ENCODE measurements around the gene DISC1.
A peak's percentile ranks its signal among the peaks of the same experiment; 100 is the strongest.
"Not testable (repeated sequence)": the region's sequence is repeated elsewhere in the genome, so short reads cannot be mapped to it uniquely, and the experiment has no call there.

DISC1 gene

DNA sequence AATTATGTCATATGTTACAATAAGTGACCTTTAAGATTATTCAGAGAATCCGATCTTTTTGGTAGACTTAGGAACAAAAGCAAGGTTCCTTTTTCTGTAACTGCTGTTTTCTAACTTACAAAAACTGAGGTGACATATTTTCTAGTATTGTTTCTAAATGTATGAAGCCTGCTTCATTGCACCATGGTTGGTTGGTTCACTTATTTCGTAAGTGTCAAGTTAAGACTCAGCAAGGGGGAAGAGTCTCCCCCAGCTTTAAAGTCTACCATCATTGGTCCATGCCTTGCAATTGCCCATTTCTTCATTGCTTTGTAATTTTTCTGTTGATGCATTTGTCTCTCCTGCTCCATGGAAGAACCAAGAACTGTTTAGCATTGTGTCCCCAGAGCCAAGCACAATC lies 136.9 kb downstream of the DISC1 start:
- DNase-seq (ENCODE audit: low spot score) (no peak), FAIRE-seq (no peak)

DNA sequence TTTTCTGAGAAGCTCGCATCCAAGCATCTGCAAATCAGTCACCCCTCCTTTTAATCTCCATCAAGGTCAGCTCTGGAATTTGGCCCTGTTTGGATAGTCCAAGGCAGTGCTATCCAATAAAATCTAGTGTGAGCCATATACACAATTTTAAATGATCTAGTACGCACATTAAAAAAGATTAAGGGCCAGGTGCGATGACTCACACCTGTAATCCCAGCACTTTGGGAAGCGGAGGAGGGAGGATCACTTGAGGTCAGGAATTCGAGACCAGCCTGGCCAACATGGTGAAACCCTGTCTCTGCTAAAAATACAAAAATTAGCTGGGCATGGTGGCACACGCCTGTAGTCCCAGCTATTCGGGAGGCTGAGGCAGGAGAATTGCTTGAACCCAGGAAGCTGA lies 139.2 kb downstream of the DISC1 start:
- not testable (repeated sequence) for FAIRE-seq

DNA sequence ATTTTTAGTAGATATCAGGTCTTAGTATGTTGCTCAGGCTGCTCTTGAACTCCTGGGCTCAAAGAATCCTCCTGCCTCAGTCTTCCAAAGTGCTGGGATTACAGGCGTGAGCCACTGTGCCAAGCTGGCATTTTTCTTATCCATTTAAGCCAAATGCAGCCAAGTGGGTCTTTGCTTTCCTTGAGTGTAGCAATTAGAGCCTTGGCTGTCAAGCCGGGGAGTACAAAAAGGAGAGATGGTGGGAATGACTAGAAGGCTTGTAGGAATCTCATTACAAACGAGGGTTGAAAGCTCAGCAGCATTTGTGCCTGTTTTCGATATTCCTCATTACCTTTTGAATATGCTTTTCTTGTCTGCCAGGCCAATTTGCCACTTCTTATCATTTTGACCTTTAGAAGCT lies 140.9 kb downstream of the DISC1 start:
- no peak for FAIRE-seq

More for the DNA sequence above, 139.2 kb downstream of the DISC1 start:
- not testable (repeated sequence) for DNase-seq (ENCODE audit: low spot score)

DNA sequence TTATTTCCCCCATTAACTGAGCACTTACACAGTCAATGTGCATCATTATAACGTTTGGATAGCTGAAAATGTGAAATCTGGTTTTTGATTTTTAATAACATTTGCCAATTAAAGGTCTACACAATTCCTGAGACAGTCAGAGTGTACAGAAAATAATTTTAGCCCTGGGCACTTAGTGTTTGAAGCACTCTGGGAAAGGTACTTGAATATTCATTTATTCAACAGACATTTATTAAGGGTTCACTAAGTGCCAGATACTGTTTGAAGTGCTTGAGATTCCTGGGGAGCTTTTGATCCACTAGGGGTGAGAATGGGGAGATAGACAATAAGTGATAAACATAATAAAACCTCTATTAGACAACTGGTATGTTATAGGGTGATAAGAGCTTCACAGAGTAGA lies 141.8 kb downstream of the DISC1 start:
- FAIRE-seq (no peak), DNase-seq (ENCODE audit: low spot score) (no peak)

More for the DNA sequence above, 140.9 kb downstream of the DISC1 start:
- no peak for DNase-seq (ENCODE audit: low spot score)

DNA sequence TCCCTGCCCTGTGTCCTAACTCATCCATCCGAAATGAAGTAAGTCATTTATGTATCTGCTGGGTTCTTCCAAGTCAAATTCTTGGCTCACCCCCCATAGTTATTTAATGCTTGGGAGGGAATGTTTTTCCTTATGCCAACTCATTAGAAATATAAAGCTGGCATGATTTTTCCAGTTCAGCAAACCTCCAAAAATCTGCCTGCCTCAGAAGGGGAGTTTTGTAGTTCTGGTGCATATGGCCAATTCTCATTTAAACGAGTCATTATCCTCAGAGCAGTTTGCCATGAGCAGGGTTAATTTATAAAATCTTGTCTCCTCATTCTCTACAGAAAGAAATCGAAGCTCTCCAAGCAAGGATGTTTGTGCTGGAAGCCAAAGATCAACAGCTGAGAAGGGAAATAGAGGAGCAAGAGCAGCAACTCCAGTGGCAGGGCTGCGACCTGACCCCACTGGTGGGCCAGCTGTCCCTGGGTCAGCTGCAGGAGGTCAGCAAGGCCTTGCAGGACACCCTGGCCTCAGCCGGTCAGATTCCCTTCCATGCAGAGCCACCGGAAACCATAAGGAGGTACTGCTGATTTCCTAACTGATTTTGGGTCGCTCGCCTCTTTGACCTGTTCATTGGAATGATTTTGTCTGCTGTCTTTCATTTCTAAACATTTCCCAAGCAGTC lies 144.1 kb downstream of the DISC1 start:
- FAIRE-seq: no peak
- DNase-seq (ENCODE audit: low spot score): no peak

DNA sequence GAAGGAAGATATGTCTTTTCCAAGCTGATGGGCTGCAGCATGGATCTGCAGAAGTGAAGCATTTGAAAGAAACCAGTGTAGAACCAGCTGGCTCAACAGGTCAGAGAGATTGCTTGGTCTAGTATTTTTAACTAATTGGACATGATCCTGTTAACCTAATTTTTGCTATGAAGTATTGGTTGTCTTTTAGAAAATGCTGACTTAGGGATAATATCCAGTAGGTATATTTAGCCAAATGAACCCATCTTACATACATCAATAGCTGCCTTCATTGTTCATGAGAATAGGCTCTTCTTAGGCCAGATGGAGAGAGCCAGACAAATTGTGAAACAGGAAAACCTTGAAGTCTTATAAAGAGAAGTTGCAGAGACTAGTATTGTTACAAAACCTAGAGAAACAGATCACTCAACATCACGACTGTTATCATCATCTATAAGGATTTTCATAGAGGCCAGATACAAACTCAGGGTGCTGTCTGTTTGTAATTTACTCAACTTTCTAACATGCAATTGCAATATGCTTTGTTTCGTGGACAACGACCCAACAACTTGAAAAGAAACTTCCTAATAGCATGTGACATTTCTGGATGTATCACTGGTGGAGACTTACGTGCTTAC lies 148.2 kb downstream of the DISC1 start:
- DNase-seq (ENCODE audit: low spot score): no peak
- no peak for FAIRE-seq

DNA sequence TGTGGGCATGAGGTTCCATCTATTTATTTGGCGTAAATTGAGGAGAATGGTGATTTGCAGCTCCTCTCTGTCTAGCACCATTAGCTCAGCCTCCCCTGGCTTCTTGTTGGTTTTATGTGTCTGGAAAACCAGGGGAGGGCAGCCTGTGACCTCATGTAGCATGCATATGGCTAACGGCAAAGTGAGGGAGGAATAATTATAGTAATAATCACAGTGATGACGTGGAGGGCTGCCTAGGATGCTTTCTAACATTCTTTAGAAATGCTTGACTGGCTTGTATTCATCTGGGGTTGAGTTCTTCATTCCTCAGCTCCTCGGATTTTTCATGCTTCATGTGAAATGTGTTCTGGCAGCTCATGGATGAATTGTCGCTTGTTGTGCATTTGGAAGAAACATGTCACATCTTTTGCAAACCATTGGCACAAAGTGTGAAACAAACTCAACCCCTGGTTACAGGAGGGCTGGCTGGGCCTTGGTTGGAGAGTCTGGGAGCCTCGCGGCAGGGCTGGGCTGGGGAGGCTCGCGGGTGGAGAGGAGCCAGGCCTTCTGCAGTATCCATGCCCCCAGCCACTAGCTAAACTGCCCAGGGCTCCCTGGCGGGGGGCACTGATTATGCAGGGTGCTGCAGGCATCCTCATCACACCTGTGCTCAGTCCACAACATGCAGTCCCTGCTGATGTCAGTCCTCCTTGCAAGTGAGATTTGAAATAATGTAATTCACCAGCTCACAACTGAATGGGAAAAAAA lies 149.6 kb downstream of the DISC1 start:
- DNase-seq (ENCODE audit: low spot score) (no peak), FAIRE-seq (no peak)

DNA sequence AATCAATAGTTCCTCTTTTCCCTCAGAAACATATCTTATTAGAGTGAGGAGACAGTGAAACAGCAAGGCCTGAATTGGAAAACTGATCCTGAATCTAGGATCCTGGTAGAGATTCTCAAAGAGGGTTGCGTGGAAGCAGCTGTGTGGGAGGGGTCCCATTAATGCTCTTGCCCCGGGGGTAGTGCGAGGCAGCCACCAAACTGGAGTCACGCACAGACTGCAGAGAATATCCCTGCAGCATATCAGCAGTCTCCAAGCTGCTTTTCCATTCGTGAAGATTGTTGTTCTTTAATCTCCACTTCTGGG lies 150.1 kb downstream of the DISC1 start:
- no peak for FAIRE-seq

DNA sequence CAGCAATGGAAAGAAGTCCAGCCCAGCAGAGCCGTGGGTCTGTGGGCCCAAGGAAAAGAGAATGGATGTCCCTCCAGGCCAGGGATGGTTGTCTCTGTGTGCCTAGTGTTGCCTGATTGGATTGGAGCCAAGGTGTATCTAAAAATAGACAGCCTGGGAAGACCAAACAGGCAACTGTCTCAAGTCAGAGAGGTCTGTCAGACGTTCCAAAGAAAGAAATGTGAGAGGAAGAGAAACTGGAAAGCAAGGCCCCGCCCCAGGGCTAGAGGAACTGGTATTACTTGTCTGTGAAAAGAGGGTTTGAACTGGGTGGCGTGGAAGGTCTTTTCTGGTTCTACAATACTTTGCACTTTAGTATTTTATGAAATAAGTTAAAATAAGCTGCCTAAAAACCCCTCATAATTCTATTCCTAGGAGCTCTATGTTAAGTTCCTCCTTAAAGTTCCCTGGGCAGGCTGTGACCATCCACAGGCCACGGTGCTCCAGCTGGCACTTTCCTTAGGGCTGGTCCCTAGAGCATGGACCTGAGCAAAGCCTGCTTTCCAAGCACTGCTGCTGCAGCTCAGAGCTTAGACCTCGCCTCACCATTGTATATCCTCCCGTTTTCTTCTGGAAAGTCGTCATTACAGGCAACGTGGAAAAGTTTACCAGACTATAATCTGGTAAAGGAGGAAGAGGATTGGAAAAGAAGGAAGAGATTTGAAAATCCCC lies 151.6 kb downstream of the DISC1 start:
- no peak for FAIRE-seq
- peak; percentile 12 for DNase-seq (ENCODE audit: low spot score)

More for the DNA sequence above, 150.1 kb downstream of the DISC1 start:
- no peak for DNase-seq (ENCODE audit: low spot score)

DNA sequence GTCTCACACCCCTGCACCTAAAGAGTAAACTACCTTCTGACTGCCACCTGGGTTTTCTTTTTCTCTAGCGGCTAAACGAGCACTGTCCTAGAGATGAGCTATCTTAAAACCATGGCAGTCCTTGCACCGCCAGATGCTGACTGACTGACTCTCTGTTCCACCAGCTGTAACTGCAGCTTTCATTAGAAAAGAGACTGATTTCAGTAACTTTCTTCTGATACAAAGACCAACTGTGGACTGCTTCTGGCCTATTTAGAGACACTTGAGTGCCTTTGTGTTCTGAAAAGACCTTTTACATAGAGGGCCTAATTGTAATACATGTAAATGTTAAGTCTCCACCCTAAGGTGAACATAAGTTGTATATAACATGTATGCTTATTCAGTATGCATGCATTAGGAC lies 152.5 kb downstream of the DISC1 start:
- no peak for FAIRE-seq

DNA sequence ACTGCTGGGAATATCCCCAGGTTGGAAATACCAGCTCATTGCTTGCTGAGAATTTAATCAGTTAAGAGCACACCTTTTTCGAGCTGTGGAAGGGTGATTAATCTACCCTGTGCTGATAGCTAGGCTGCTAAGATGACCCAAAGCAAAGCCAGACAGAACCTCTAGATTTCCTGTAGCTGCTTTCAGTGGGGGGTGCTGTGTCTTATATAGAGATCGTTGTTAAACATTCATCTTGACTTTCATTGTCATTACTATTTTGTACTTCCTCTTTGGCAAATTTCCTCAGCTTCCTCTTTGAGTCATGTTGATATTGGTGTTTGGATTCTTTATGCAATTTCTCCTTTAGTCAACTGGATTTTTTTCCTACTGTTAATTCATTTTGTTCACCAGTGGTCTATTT lies 155.3 kb downstream of the DISC1 start:
- no peak for FAIRE-seq
- no peak for DNase-seq (ENCODE audit: low spot score)

More for the DNA sequence above, 152.5 kb downstream of the DISC1 start:
- no peak for DNase-seq (ENCODE audit: low spot score)

DNA sequence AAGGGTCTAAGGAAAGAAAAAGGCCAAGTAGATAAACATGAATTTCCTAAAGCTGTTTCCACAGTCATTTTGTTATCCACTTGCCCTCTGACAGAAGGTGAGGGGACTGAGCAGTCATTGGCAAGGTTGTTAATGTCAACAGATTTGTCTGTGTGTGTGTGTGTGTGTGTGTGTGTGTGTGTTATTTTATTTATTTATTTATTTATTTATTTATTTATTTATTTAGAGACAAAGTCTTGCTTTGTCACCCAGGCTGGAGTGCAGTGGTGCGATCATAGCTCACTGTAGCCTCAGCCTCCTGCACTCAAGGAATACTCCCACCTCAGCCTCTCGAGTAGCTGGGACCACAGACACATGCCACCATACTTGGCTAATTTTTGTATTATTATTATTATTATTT lies 158.5 kb downstream of the DISC1 start:
- not testable (repeated sequence) for FAIRE-seq

DNA sequence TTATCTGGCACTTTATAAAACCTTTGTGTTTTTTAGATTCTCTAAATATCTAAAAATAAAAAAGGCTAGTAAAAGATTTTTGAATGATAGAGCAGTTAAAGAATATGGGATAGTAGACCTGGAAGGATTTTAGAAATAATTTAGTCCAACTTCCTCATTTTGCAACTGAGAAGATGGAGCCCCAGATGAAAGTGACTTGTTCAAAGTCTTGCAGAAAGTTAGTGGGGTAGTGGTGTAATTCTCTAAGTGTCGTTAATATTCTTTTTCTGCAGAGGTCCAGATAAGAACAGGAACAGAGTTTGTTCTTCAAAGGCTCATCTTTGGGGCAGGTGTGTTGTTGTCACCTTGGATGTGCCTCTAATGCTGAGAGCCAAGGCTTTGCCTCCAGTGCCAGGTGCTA lies 159.5 kb downstream of the DISC1 start:
- FAIRE-seq: no peak

More for the DNA sequence above, 158.5 kb downstream of the DISC1 start:
- DNase-seq (ENCODE audit: low spot score): not testable (repeated sequence)

DNA sequence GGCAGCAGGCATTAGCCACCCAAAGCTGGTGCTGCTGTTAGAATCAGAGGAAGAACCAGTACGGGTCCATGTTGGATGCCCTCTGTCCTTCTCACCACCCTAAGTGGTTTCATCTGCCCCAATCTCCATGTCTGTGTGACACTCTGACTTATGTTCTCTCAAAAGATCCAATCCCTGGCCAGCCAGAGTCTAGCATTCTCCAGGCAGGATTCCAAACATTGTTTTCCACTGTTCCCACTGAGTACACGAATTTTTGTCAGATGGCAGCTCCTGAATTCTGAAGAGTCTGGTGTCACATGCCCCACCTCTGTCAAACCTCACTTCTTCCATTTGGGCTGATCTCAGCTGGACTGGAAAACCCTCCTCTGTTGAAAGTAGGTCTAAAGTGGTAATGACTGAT lies 166.0 kb downstream of the DISC1 start:
- FAIRE-seq: no peak

More for the DNA sequence above, 159.5 kb downstream of the DISC1 start:
- no peak for DNase-seq (ENCODE audit: low spot score)

DNA sequence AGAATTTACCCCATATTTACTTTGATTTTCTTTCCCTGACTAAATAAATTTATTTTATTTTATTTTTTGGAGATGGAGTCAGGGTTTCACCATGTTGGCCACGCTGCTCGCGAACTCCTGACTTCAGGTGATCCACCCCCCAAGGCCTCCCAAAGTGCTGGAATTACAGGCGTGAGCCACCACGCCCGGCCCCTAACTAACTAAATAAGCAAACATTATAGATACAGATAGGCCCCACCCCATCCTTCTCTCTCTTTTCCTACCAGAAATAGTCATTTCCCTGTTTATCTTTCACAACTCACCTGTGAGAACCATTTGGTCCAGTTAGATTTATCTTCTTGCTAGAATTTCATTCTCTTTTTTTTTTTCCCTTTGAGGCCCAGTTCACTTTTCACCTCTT lies 167.3 kb downstream of the DISC1 start:
- DNase-seq (ENCODE audit: low spot score): no peak
- no peak for FAIRE-seq

More for the DNA sequence above, 166.0 kb downstream of the DISC1 start:
- no peak for DNase-seq (ENCODE audit: low spot score)

DNA sequence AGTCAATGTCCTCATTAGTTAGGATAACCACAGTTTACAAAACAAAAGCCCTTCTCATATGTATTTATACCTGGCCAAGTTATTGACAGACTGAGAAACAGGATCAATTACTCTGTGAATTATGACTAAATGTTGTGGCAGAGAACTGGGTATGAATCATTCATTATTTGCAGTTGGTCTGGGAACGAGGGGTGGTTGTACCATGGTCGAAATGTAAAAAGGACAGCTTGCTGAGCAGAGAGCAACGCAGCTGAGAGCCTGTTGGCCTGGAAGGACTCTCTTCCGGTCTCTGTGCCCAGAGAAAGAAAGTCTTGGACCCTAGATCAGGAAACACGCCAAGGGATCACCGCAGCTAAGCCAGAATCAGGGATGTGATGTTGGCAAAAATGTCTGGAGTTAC lies 169.6 kb downstream of the DISC1 start:
- no peak for FAIRE-seq
- no peak for DNase-seq (ENCODE audit: low spot score)

DNA sequence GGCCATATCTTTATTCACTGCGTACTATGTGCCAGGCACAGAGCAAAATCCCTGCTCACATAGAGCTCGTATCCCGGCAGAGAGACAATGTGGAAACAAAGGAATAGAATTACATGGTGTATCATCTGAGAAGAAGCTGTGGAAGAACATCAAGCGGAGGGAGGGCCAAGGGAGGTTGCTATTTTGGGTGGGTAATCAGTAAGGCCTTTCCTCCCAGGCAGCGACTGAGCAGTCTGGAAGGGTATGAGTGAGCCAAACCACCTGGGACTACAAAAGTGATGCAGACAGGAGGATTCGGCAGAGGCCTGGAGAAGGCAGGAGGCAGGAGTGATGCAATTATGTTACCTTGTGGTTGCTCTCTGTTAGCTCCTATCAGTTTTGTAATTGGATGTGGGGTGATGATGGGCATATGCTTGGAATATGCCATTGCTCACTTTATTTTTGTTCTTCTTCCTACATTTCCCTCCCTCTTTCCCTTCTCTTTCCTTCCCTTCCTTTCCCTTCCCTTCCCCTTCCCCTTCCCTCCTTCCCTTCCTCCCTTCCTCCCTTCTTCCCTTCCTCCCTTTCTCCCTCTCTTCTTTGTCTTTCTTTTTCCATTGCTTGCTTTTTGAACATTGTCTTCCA lies 172.9 kb downstream of the DISC1 start:
- DNase-seq (ENCODE audit: low spot score): no peak
- no peak for FAIRE-seq

DNA sequence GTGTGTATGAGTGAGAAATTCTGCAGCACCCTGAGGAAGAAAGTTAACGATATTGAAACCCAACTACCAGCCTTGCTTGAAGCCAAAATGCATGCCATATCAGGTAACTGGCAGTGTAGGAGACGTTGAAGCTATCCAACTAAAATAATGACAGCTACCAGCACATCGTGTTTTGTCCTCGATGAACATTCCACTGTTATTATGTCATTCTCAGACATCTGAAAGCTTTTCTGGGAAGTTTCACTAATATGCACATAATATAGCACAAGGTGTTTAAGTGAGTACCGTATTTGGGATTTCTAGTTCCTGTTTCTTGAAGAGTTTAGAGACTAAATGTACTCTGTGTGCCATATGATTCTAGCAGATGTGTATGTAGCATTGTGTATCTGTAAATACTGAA lies 173.5 kb downstream of the DISC1 start:
- DNase-seq (ENCODE audit: low spot score): peak; percentile 43
- FAIRE-seq: no peak

DNA sequence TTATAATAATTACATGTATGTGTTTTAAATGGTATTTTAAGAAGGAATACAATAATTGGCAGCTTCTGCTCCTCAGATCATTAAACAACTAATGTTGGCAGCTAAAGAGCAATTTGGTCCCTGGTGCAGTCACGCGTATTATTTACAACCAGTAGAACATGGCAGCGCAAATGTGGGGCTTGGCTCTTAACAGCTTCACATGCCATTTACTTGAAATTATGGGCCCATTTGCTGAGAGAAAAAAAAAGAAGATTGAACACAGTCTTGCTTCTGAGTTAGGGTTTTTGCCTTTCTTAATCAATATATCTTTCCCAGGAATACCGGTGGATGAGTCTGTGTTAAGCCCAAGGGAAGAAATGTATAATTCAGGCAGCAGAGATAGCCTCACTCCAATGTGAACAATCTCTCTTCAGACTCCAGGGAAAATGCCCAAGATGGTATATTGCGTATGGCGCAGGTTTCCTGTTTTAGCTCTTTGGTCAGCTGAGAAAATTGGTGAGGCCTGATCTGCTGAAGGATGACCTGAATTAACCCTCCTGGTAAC lies 174.5 kb downstream of the DISC1 start:
- FAIRE-seq (no peak), DNase-seq (ENCODE audit: low spot score) (no peak)

DNA sequence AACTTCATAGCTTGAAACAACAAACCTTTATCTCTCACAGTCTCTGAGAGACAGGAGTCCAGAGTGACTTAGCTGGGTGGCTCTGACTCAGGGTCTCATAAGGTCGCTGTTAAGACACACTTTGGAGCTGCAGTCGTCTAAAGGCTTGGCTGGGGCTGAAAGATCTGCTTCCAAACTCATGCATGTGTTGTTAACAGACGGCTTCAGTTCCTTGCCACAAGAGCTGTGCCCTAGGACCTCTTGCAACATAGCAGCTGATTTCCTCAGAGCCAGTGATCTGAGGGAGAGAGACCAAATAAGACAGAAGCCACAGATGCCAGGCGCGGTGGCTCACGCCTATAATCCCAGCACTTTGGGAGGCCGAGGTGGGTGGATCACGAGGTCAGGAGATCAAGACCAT lies 176.8 kb downstream of the DISC1 start:
- no peak for DNase-seq (ENCODE audit: low spot score)
- FAIRE-seq: no peak

Measured in urothelium cell line (cell line).